Activated naive CD4-positive, alpha-beta T cell treated with anti-CD3 and anti-CD28 coated beads, Interleukin-2, amount 10 ng/mL, durations not matched to agents 7 days and 5 days (primary cell): ENCODE results near the gene RBM4B.

Experiments
- CTCF ChIA-PET: fragments of 350-600 bp; sonication (Branson Sonifier 250); formaldehyde crosslinking; loops from one replicate; lab custom pipeline; 2021; ENCODE audit warnings: antibody characterized with exemption; lab: Charles Lee
- DNase-seq: peaks from one replicate; pipeline ENCODE4 v3.0.0-alpha.2; 2020
- H3K27ac Mint-ChIP-seq: one replicate; pipeline ENCODE4 v1.8.0; 2021; ENCODE audit warnings: mild to moderate bottlenecking, moderate library complexity, mixed read lengths
- H3K27me3 Mint-ChIP-seq: one replicate; pipeline ENCODE4 v1.8.0; 2021; ENCODE audit warnings: mild to moderate bottlenecking, mixed read lengths
- H3K36me3 Mint-ChIP-seq: one replicate; pipeline ENCODE4 v1.8.0; 2021; ENCODE audit warnings: mixed read lengths
- H3K4me1 Mint-ChIP-seq: one replicate; pipeline ENCODE4 v1.8.0; 2021; ENCODE audit warnings: mixed read lengths
- H3K4me3 Mint-ChIP-seq: one replicate; pipeline ENCODE4 v1.8.0; 2021; ENCODE audit warnings: mild to moderate bottlenecking, moderate library complexity, mixed read lengths
- H3K9me3 Mint-ChIP-seq: one replicate; pipeline ENCODE4 v1.8.0; 2021; ENCODE audit warnings: mixed read lengths

RBM4B gene

DNA sequence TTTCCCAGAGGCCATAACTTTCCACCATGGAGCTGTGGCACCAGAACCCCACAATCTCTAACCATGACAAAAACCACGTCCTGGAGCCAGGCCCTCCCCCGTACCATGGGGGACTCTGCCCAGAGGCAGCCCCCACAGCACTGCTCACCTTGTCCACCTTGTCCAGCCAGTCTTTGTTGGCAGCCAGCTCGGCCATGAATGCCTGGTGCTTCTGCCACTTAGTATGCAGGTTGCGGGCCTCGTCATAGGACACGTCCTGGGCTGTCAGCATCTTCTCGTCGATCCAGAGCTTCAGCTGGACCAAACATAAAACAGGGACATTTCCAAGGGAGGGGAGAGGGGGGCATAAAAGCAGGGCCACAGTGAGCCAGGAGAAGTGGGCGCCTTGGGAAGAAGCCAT, 20.8 kb upstream of the RBM4B start:
- Mint-ChIP-seq H3K4me3 (no peak overlapping the region), H3K27ac (no peak overlapping the region), H3K27me3 (peaks cover 11% of the 10 kb centered on the region), H3K36me3 (no peaks in the 10 kb centered on the region), H3K4me1 (no peaks in the 10 kb centered on the region), H3K9me3 (no peaks in the 10 kb centered on the region)
- DNase-seq: no peak
- CTCF ChIA-PET: no interaction called here

DNA sequence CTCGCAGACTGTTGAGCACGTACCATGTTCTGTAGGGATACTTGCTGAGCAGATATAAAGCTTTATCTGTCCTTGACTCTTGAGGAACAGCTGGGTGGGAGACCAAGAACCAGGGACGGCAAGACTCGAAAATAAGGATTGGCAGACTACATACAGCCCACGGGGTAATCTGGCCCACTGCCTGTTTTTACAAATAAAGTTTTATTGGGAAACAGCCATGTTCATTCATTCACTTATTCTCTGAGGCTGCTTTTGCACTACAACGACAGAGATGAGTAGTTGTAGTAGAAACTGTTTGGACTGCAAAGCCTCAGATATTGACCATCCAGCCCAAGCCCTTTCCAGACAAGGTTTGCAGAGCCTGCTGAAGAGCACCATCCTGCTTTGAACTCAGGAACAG, 20.3 kb upstream of the RBM4B start:
- H3K27ac Mint-ChIP-seq: no peak overlapping the region
- H3K9me3 Mint-ChIP-seq: no peaks in the 10 kb centered on the region
- H3K4me3 Mint-ChIP-seq: no peak overlapping the region
- H3K27me3 Mint-ChIP-seq: peaks cover 11% of the 10 kb centered on the region
- DNase-seq: no peak
- no peaks in the 10 kb centered on the region for H3K4me1 Mint-ChIP-seq
- CTCF ChIA-PET: interaction anchor here (6.2 kb wide), 1 partner anchor 135 kb away, joined by 47 read pairs; no protein-coding TSS in a partner anchor
- no peaks in the 10 kb centered on the region for H3K36me3 Mint-ChIP-seq

DNA sequence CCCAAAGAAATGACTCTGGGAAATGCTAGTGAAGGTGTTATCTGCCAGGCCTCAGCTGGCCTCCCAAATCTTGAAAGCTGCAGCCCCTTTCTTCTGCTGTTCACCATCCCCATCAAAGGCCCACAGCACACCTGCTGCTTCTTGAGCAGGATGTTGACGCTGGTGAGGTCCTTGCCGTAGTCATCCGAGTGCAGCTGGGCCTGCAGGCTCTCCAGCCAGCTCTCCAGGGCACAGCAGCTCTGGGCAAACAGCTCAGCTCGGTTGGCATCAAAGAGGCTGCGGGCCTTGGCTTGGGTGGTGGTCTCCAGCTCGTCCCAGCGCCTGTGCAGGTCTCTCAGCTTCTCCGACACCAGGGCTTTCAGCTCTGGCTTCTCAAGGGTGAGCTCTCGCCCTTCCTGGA, 18.5 kb upstream of the RBM4B start:
- Mint-ChIP-seq H3K36me3 (no peaks in the 10 kb centered on the region), H3K27me3 (peaks cover 8% of the 10 kb centered on the region), H3K27ac (no peak overlapping the region), H3K9me3 (no peaks in the 10 kb centered on the region), H3K4me3 (no peak overlapping the region), H3K4me1 (no peaks in the 10 kb centered on the region)
- CTCF ChIA-PET: interaction anchor here (1.0 to 6.2 kb wide), 11 partner anchors 133 to 280 kb away, joined by 3 to 47 read pairs (median 6); no protein-coding TSS in a partner anchor
- no peak for DNase-seq

DNA sequence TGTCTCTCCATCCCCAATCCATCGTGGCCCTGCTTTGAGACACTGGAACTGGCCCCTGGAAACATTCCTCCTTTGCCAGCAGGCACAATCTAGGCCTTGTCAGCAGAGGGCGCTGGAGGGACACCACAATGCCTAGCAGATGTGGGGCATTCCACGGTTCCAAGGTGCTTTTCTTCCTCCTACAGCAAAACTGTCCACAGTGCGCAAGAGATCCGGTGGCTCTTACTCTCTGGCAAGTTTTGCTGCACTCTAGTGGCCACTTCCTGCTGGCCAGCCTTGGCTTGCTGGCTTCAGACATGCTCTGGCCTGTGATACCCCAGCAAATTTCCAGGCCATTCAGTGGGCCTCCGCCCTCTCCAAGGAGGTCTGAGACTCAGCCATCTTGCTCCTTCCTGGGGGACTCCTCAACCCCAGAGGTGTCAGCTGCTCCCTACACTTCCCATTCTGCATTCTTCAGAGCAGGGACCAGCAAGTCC, 17.1 kb upstream of the RBM4B start:
- peaks cover 8% of the 10 kb centered on the region for H3K27me3 Mint-ChIP-seq
- CTCF ChIA-PET: interaction anchor here (0.6 to 6.2 kb wide), 14 partner anchors 29 to 377 kb away, joined by 3 to 47 read pairs (median 5); no protein-coding TSS in a partner anchor

DNA sequence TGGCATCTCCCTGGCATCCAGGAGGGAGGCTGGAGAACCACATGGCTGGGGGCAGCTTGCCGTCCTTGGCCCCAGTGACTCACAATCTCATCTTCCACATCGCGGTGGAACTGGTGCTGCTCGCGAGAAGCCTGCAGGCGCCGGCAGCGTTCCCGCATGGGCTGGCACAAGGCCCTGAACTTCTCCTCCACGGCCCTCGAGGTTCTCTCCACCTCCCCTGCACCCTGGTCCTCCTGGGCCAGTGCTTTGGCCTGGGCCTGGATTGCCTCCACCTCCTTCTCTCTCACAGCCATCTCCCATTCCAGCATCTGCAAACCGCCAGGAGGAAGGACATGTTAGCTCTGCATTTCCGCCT, 16.3 kb upstream of the RBM4B start:
- no peaks in the 10 kb centered on the region for H3K9me3 Mint-ChIP-seq
- H3K27ac Mint-ChIP-seq: no peak overlapping the region
- H3K27me3 Mint-ChIP-seq: peaks cover 13% of the 10 kb centered on the region
- no peaks in the 10 kb centered on the region for H3K4me1 Mint-ChIP-seq
- CTCF ChIA-PET: interaction anchor here (0.6 to 6.2 kb wide), 5 partner anchors 8 to 285 kb away, joined by 3 to 47 read pairs (median 4); no protein-coding TSS in a partner anchor
- no peaks in the 10 kb centered on the region for H3K36me3 Mint-ChIP-seq
- no peak overlapping the region for H3K4me3 Mint-ChIP-seq
- DNase-seq: no peak

More for the DNA sequence above, 17.1 kb upstream of the RBM4B start:
- H3K36me3 Mint-ChIP-seq: no peaks in the 10 kb centered on the region
- peak overlapping the region; percentile 12 for H3K27ac Mint-ChIP-seq
- DNase-seq: peak; percentile 90
- H3K4me3 Mint-ChIP-seq: no peak overlapping the region
- H3K4me1 Mint-ChIP-seq: no peaks in the 10 kb centered on the region
- no peaks in the 10 kb centered on the region for H3K9me3 Mint-ChIP-seq

DNA sequence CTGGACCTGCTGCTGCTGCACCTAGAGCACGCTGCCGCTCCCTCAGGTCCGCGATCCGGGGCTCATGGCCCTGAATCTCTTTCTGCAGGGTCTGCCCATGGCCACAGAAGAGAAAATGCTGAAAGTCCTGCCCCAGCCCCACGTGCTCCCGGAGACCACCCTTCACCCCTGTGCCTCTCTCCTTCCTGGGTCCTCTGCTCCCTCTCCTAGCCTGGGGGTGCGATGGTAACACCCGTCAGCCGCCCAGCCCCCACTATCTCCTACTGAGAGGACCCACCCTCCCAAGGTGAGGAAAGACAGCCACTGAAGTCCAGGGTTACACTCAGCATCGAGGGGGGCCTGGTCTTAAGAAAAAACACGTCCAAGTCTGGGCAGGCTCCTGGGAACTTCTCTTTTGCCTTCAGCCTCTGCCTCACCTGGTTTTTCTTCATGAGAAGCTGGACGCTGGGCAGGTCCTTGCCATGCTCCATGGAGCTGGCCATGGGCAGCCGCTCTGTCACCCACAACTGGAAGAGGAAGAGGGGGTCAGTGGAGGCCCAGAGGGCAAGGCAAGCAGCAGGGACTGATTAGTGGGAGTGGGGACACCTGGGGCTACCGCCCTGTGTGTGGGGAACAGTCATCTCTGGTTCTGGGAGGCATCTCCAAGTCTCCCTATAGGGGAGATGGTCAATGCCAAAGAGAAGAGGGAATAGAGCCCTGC, 15.8 kb upstream of the RBM4B start:
- H3K27ac Mint-ChIP-seq: no peak overlapping the region
- CTCF ChIA-PET: interaction anchor here (0.6 to 6.2 kb wide), 8 partner anchors 8 to 284 kb away, joined by 3 to 47 read pairs (median 4); no protein-coding TSS in a partner anchor
- H3K9me3 Mint-ChIP-seq: no peaks in the 10 kb centered on the region
- no peak for DNase-seq
- H3K27me3 Mint-ChIP-seq: peaks cover 15% of the 10 kb centered on the region
- H3K4me1 Mint-ChIP-seq: no peaks in the 10 kb centered on the region
- H3K36me3 Mint-ChIP-seq: no peaks in the 10 kb centered on the region
- no peak overlapping the region for H3K4me3 Mint-ChIP-seq

DNA sequence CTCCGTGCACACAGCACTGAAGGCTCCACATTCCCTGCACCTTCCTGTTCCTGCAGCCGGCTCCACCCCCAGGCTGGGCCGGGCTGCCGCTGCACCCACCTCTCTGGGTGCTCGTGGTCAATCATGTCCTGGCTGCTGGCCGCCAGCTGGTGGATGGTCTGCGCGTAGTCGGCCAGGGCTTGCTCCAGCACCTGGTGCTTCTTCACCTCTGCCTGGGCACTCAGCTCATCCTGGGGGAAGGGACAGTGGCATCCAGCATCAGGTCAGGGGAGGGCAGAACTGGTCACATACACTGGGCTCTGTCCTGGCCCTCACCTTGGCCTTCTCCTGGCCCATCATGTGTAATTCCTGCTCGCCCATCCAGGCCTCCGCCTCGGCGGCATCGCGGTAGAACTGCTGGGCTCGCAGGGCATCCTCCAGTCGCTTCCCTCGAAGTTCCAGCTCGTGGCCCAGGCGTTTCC, 15.2 kb upstream of the RBM4B start:
- DNase-seq: no peak
- no peak overlapping the region for H3K27ac Mint-ChIP-seq

DNA sequence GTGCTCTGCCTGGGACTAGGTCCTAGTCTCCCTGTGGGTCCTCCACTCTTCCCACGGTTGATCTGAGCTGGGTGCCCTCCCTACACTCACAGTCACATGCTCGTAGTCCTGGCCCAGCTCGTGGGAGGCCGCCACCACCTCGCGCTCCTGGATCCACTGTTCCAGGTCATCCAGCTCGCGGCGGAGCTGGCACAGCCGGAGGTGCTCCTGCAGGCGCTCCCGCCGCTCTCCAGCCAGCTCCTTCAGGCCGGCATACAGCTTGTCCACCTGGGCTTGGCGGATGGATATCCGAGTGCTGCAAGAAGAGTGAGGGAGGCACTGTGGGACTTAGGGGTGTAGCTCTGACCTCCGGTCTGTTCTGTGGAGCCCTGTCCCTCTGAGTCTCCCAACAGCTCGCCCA, 14.8 kb upstream of the RBM4B start:
- CTCF ChIA-PET: interaction anchor here (0.7 to 6.2 kb wide), 9 partner anchors 15 to 284 kb away, joined by 3 to 47 read pairs (median 3); partner anchors contain the start of gene RBM4B
- Mint-ChIP-seq H3K4me1 (no peaks in the 10 kb centered on the region), H3K4me3 (no peak overlapping the region), H3K36me3 (no peaks in the 10 kb centered on the region), H3K27ac (no peak overlapping the region), H3K9me3 (no peaks in the 10 kb centered on the region), H3K27me3 (peaks cover 16% of the 10 kb centered on the region)
- no peak for DNase-seq

More for the DNA sequence above, 15.2 kb upstream of the RBM4B start:
- Mint-ChIP-seq H3K4me3 (no peak overlapping the region), H3K36me3 (no peaks in the 10 kb centered on the region), H3K9me3 (no peaks in the 10 kb centered on the region), H3K27me3 (peaks cover 16% of the 10 kb centered on the region), H3K4me1 (no peaks in the 10 kb centered on the region)
- CTCF ChIA-PET: interaction anchor here (0.7 to 6.2 kb wide), 11 partner anchors 9 to 285 kb away, joined by 3 to 47 read pairs (median 3); partner anchors contain the start of gene RBM4B

DNA sequence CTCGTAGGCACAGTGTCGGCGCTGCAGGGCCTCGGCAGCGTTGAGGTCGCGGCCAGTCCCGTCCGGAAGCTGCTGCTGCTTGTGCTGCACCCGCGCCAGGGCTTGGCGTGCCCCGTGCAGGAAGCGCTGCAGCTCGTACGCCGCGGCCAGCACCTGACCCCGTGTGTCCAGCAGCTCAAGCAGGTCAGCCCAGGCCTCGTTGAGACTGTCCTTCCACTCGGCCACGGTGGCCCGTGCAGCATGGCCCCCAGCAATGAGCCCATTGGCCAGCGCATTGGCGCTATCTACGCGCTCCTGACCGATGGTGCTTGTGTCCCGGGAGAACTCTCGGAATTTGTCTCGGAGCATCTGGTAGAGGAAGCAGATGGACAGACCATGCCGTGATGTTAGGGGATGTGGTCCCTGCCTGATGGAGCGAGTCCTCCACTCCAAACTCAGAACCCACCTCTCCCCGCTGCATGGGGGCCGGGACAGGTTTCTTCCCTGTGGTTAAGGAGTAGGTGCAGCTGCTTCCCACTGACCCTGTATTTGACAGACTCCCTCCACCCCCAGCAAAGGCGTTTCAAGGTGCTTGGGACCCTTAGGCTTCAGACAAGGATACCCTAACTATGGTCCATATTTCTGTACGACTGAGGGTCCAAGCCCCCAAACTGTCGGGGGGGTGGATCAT, 13.8 kb upstream of the RBM4B start:
- no peak overlapping the region for H3K27ac Mint-ChIP-seq
- H3K4me1 Mint-ChIP-seq: no peaks in the 10 kb centered on the region
- no peaks in the 10 kb centered on the region for H3K9me3 Mint-ChIP-seq
- H3K4me3 Mint-ChIP-seq: no peak overlapping the region
- no peak for DNase-seq
- no peaks in the 10 kb centered on the region for H3K36me3 Mint-ChIP-seq
- H3K27me3 Mint-ChIP-seq: peaks cover 16% of the 10 kb centered on the region
- CTCF ChIA-PET: interaction anchor here (0.6 to 1.4 kb wide), 3 partner anchors 14 to 361 kb away, joined by 3 read pairs; partner anchors contain the start of gene RBM4B

DNA sequence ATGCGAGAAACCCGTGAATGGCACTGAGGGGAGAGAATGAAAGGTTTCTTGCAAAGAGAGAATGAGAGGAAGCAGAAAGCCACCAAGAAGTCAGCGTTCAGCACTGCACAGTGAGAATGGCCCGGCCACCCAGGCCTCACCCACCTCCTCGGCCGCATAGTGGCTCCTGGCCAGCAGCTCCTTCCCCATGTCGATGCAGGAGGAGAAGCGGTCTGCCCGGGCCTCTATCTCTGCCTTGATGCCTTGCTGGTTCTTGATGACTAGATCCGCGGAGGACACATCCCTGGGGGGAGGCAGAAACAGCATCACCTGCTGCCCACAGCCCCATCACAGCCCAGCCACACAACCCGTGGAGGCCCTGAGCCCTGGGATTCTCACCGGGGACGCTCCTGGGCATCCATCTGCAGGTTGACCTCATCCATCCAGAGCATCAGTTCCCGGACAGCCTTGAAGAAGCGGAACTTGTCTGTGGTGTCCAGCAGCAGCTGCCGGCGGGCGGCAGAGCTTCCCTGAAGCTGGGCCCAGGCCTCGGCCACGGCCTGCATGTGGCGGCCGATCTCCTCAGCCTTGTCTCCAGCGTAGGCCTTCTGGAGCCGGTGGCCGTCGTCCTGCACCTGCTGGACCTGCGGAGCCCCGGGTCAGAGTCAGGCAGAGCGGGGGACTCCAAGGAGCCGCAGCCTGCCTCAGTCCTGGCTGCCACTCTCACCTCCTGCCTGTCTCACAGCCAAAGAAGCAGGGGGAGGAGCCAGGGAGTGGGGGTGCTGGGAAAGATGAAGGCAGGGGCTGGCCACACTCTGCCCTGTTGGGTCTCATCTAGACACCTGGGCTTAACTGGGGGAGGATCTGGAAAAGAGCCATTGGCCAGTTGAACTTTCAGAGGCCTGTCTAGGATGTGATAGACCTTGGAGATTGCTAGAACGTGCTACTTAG, 12.2 kb upstream of the RBM4B start:
- Mint-ChIP-seq H3K4me3 (no peak overlapping the region), H3K4me1 (no peaks in the 10 kb centered on the region), H3K36me3 (no peaks in the 10 kb centered on the region), H3K27ac (no peak overlapping the region), H3K27me3 (peaks cover 16% of the 10 kb centered on the region), H3K9me3 (no peaks in the 10 kb centered on the region)
- CTCF ChIA-PET: no interaction called here
- DNase-seq: no peak

DNA sequence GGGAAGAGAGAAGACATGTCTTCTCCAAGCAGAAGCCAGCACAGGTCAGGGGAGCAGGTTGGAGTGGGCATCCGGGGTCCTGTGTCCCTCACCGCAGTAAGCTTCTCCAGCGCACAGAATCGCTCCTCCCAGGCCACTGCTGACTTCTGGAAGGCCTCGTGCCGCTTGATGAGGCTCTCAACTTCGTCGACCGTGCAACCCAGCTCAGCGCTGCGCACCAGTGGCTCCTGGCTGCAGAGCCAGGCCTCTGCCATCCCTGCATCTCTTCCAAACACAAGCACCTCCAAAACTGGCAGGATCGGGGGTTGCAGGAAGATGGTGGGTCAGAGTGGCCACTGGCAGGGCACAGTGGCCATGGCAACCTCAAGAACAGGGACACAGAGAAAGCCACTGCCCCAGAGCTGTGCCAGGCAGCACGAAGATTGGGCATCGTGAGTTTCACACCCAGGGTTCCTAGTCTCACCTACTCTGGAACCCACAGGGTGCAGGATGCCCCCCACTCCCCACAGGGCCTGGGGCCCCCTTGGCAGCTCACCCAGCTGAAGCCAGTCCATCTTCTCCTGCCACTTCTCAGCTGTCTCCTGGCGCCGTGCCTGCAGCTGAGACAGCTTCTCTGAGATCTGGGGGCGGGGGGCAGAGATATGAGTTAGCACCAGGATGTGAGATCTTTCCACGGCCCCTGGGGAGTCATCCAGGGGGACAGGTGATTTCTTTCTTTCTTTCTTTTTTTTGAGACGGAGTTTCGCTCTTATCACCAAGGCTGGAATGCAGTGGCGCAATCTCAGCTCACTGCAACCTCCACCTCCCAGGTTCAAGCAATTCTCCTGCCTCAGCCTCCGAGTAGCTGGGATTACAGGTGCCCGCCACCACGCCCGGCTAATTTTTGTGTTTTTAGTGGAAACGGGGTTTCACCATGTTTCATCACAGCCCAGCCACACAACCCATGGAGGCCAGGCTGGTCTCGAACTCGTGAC, 11.2 kb upstream of the RBM4B start:
- Mint-ChIP-seq H3K27ac (no peak overlapping the region), H3K36me3 (no peaks in the 10 kb centered on the region), H3K27me3 (peaks cover 9% of the 10 kb centered on the region), H3K4me3 (no peak overlapping the region), H3K9me3 (no peaks in the 10 kb centered on the region), H3K4me1 (no peaks in the 10 kb centered on the region)
- no peak for DNase-seq
- CTCF ChIA-PET: no interaction called here

DNA sequence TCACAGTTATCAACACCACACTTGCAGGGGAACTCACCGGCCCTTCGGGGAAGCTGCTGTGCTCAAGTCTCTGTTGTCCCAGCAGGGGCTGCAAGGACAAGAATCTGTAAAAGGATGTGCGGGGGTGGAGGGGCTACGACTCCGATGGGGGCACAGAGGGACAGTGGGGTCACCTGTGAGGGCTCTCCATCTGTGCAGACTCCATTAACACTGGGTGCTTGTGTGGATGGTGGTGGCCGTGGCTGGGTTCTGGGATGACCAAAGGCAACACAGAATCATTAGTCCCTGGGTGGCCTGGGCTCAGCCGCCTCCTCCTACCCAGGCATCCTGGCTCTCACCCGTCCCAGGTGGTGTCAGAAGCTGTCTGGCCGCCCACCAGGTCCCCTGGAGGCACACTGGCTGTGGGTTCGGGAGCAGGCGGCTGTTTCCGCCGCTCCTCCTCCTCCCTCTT, 10.2 kb upstream of the RBM4B start:
- Mint-ChIP-seq H3K9me3 (no peaks in the 10 kb centered on the region), H3K4me1 (no peaks in the 10 kb centered on the region), H3K36me3 (no peaks in the 10 kb centered on the region), H3K4me3 (no peak overlapping the region), H3K27me3 (peaks cover 9% of the 10 kb centered on the region), H3K27ac (no peak overlapping the region)
- DNase-seq: no peak
- CTCF ChIA-PET: no interaction called here
